Measurements from ENCODE around the gene CUTC.
"Not testable (repeated sequence)": the region's sequence is repeated elsewhere in the genome, so short reads cannot be mapped to it uniquely, and the experiment has no call there.

CUTC gene

GRCh38 chr10:99742701-99743100, 10.7 kb downstream of the CUTC start:
- DNase-seq (ENCODE audit: low read depth in 3 of 3): no peak

- DNase-seq (ENCODE audit: low read depth in 3 of 3): no peak
Measured at GRCh38 chr10:99743841-99744240, 11.8 kb downstream of the CUTC start.

- DNase-seq (ENCODE audit: low read depth in 3 of 3): not testable (repeated sequence)
Measured at GRCh38 chr10:99746166-99746565, 14.1 kb downstream of the CUTC start.

GRCh38 chr10:99748823-99749451, 16.9 kb downstream of the CUTC start:
- DNase-seq (ENCODE audit: low read depth in 3 of 3): no peak

GRCh38 chr10:99750641-99751040, 18.6 kb downstream of the CUTC start:
- DNase-seq (ENCODE audit: low read depth in 3 of 3): no peak

GRCh38 chr10:99754670-99755069, 22.6 kb downstream of the CUTC start:
- DNase-seq (ENCODE audit: low read depth in 3 of 3): no peak

GRCh38 chr10:99756159-99756558, 24.1 kb downstream of the CUTC start:
- no peak for DNase-seq (ENCODE audit: low read depth in 3 of 3)

GRCh38 chr10:99758211-99758891, 26.3 kb downstream of the CUTC start:
- no peak for DNase-seq (ENCODE audit: low read depth in 3 of 3)

GRCh38 chr10:99760321-99760720, 28.3 kb downstream of the CUTC start:
- DNase-seq (ENCODE audit: low read depth in 3 of 3): no peak

- no peak for DNase-seq (ENCODE audit: low read depth in 3 of 3)
Measured at GRCh38 chr10:99761365-99761764, 29.3 kb downstream of the CUTC start.

- DNase-seq (ENCODE audit: low read depth in 3 of 3): no peak
Measured at GRCh38 chr10:99765672-99766301, 33.8 kb downstream of the CUTC start.

GRCh38 chr10:99766302-99766681, 34.3 kb downstream of the CUTC start:
- DNase-seq (ENCODE audit: low read depth in 3 of 3): no peak

- no peak for DNase-seq (ENCODE audit: low read depth in 3 of 3)
Measured at GRCh38 chr10:99767901-99768300, 35.9 kb downstream of the CUTC start.

GRCh38 chr10:99768556-99768955, 36.5 kb downstream of the CUTC start:
- no peak for DNase-seq (ENCODE audit: low read depth in 3 of 3)

- DNase-seq (ENCODE audit: low read depth in 3 of 3): no peak
Measured at GRCh38 chr10:99769706-99770105, 37.7 kb downstream of the CUTC start.

GRCh38 chr10:99770408-99771045, 38.5 kb downstream of the CUTC start:
- DNase-seq (ENCODE audit: low read depth in 3 of 3): no peak

- no peak for DNase-seq (ENCODE audit: low read depth in 3 of 3)
Measured at GRCh38 chr10:99775850-99776249, 43.8 kb downstream of the CUTC start.

- no peak for DNase-seq (ENCODE audit: low read depth in 3 of 3)
Measured at GRCh38 chr10:99777918-99778714, 46.1 kb downstream of the CUTC start.

GRCh38 chr10:99779335-99779734, 47.3 kb downstream of the CUTC start:
- no peak for DNase-seq (ENCODE audit: low read depth in 3 of 3)

- DNase-seq (ENCODE audit: low read depth in 3 of 3): no peak
Measured at GRCh38 chr10:99781734-99782429, 49.8 kb downstream of the CUTC start.
